GM12873 (cell line): ENCODE measurements around the gene RBFOX2.

ENCODE experiments used
- CTCF ChIP-seq: IDR thresholded peaks from 2 replicates; pipeline ENCODE4 v1.5.1; 2012; ENCODE audit warnings: low read depth, mild to moderate bottlenecking, moderate library complexity, low read length, control low read depth; ENCODE audit not compliant: insufficient read depth; ENCODE audit errors: missing control alignments

RBFOX2 gene

GRCh38 chr22:36002718-36003260 lies 25.8 kb downstream of the RBFOX2 start:
- no peak for TF ChIP-seq CTCF

- TF ChIP-seq CTCF, result no peak
Measured at GRCh38 chr22:36002084-36002483, 26.5 kb downstream of the RBFOX2 start.

DNA sequence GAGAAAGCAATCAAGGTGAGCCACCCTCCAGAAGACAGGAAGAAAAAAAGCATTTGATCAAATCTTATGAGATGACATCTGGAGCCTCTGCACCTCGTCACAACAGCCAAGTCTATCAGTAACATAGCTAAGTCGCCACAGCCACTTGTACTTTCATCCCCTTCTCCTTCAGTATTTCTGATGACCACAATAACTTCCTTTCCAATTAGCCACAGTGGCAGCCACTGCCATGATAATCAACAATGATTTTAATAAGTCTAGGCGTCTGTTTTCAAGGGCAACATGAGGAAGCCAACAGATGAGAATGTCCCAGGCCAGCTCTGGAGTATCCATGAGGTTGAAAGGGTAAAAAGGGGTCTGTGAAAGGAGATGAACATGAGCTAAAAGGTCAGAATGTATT lies 29.9 kb downstream of the RBFOX2 start:
- no peak for TF ChIP-seq CTCF

GRCh38 chr22:35997438-35997837 lies 31.2 kb downstream of the RBFOX2 start:
- TF ChIP-seq CTCF, result no peak

DNA sequence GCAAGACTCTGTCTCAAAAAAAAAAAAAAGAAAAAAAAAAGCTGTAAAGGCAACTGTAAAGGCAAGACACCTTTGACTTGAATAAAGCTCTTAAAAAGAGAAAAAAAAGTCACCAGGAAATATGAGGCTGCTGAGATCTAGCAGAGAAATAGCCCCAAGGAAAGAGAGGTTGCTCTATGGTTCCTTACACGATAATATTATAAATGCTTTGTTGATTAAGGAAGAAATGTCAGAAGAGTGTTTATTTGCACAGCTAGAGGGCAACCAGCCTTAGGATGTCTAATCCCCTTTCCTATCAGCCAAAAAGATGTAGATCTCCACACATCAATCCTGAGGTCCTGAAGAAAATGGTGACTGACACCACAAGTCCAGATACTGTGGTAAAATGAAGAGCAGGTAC lies 32.0 kb downstream of the RBFOX2 start:
- no peak for TF ChIP-seq CTCF

GRCh38 chr22:35995772-35996171 lies 32.9 kb downstream of the RBFOX2 start:
- no peak for TF ChIP-seq CTCF

GRCh38 chr22:35995348-35995747 lies 33.3 kb downstream of the RBFOX2 start:
- TF ChIP-seq CTCF, result no peak
